Left ventricle myocardium inferior (tissue), 1 donor: ENCODE measurements around the gene RASGEF1B. TPM values are rescaled to one million over a fixed set of nuclear protein-coding genes. Genes with fewer than 3 reads are reported as not detected.

ENCODE experiments used
- DNase-seq: peaks from one replicate; pipeline ENCODE4 v3.0.0-alpha.2; 2020
- H3K27ac ChIP-seq: fragments of 200-600 bp; replicated peaks from 2 replicates; pipeline ENCODE4 v1.8.0; 2021
- H3K27me3 ChIP-seq: fragments of 200-600 bp; 2 replicates; pipeline ENCODE4 v1.8.0; 2021; ENCODE audit warnings: low read depth
- H3K36me3 ChIP-seq: fragments of 200-600 bp; 2 replicates; pipeline ENCODE4 v1.8.0; 2021
- H3K4me1 ChIP-seq: fragments of 200-600 bp; 2 replicates; pipeline ENCODE4 v1.8.0; 2021
- H3K4me3 ChIP-seq: fragments of 200-600 bp; 2 replicates; pipeline ENCODE4 v1.8.0; 2021; ENCODE audit warnings: mild to moderate bottlenecking, moderate library complexity
- H3K9me3 ChIP-seq: fragments of 200-600 bp; replicated peaks from 2 replicates; pipeline ENCODE4 v1.8.0; 2021
- intact Hi-C: fragments of 100-400 bp; cut with micrococcal nuclease; formaldehyde crosslinking; loops from one replicate; pipeline ENCODE4 v1.11.0; 2022
- total RNA-seq: library from RNA; stranded (reverse); fragmentation: NEBNext Ultra II Directional; extraction: Animal tissue kit (Norgen Biotek cat#: 25700); gene quantifications from one replicate; pipeline ENCODE4 v1.2.1, GENCODE V29; 2021
- TF ChIP-seq, protein P1 (sequence below): fragments of 200-600 bp; IDR thresholded peaks from 2 replicates; pipeline ENCODE4 v1.8.0; 2021; ENCODE audit warnings: antibody characterized with exemption, mild to moderate bottlenecking, borderline replicate concordance
- donor health status: DM: no; HTN: yes; CAD: no; lungs with severe emphysema.

Gene RASGEF1B
- total RNA-seq, 1 donor from 2014 or later: 4.3 TPM

DNA sequence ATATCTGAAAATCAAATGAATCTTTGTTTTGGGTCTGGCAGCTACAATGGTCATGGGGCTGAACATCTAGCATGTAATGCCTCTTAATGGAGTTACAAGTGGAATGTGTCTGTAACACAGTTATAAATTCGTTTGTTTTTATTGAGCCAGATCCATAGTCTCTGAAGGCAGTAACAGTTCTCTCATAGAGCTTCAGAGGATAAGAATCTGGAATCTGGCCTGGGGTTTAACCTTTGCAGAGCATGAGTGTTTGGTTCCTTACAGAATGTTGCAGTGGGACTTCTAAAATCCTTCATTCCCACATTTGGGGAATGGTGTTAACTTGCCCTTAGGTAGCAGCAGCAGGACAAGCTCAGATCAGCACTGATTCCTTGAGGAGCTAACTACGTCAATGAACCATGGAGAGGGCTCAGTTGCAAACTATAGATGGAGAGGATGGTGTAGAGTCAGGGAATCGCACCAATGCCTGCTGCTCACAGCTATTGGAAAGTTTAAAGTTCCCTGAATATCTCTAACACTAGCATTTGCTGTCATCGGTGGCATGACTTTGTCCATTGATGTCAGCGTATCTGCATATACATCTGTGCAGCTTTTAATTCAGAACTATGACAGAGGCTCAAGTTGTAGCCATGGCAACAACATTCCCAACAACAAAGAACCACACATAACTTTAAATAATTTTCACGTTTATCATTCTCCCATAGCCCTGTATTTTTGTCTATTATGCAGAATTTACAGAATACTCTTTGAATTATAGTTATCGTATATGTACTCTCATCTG lies 72.2 kb downstream of the RASGEF1B start:
- Histone ChIP-seq H3K27me3 (no peaks in the 10 kb centered on the region), H3K4me1 (peaks cover 36% of the 10 kb centered on the region), H3K9me3 (no peaks in the 10 kb centered on the region), H3K4me3 (no peak overlapping the region), H3K36me3 (no peaks in the 10 kb centered on the region), H3K27ac (no peak overlapping the region)
- no peak for DNase-seq
- intact Hi-C loops: loop anchor here (10.0 kb wide), 2 partner anchors 445 to 865 kb away; no protein-coding TSS in a partner anchor
- TF ChIP-seq, protein P1, sequence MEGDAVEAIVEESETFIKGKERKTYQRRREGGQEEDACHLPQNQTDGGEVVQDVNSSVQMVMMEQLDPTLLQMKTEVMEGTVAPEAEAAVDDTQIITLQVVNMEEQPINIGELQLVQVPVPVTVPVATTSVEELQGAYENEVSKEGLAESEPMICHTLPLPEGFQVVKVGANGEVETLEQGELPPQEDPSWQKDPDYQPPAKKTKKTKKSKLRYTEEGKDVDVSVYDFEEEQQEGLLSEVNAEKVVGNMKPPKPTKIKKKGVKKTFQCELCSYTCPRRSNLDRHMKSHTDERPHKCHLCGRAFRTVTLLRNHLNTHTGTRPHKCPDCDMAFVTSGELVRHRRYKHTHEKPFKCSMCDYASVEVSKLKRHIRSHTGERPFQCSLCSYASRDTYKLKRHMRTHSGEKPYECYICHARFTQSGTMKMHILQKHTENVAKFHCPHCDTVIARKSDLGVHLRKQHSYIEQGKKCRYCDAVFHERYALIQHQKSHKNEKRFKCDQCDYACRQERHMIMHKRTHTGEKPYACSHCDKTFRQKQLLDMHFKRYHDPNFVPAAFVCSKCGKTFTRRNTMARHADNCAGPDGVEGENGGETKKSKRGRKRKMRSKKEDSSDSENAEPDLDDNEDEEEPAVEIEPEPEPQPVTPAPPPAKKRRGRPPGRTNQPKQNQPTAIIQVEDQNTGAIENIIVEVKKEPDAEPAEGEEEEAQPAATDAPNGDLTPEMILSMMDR: no peak

DNA sequence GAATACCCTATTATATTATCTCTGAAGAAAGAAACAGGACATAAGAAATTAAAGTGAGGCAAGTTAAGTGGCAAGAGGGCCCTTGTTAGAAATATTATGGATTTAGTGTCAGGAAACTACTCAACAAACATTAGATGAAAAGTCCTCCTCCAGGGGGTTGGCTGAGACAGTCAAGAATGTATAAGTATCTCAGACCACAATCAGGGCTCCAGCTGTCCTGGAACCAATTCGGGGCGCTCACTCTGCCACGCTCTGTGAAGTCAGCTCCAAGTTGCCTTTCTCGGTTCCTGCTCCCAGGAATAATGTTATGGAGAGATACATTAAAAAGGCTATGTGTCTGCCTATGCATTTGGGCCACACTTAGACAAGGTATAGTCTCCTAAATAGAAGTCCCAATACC lies 73.3 kb downstream of the RASGEF1B start:
- Histone ChIP-seq H3K27me3 (no peaks in the 10 kb centered on the region), H3K4me1 (peaks cover 36% of the 10 kb centered on the region), H3K9me3 (no peaks in the 10 kb centered on the region), H3K36me3 (no peaks in the 10 kb centered on the region), H3K27ac (no peak overlapping the region), H3K4me3 (no peak overlapping the region)
- intact Hi-C loops: no loop called here
- no peak for DNase-seq
- TF ChIP-seq, protein P1: no peak

DNA sequence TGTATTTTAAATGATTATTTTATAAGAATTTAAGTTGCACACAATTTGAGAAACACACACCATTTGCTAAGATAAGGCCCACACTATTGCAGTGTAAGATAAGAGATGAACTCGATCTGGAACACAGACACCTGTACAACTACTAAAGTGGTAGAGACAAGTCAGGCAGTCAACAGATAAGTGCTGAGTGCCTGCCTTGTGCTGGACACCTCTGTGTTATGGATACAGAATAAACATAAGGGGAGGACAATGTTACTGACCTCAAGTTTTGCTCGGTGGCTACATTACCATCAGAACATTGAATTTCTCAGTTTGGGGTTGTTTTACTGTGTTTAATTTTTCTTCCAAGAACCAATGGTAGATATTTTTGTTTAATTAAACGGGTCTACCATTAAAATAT lies 74.1 kb downstream of the RASGEF1B start:
- no peaks in the 10 kb centered on the region for H3K27me3 ChIP-seq
- TF ChIP-seq, protein P1: no peak
- H3K4me3 ChIP-seq: no peak overlapping the region
- intact Hi-C loops: no loop called here
- H3K9me3 ChIP-seq: no peaks in the 10 kb centered on the region
- H3K4me1 ChIP-seq: peaks cover 36% of the 10 kb centered on the region
- no peaks in the 10 kb centered on the region for H3K36me3 ChIP-seq
- DNase-seq: no peak
- no peak overlapping the region for H3K27ac ChIP-seq

DNA sequence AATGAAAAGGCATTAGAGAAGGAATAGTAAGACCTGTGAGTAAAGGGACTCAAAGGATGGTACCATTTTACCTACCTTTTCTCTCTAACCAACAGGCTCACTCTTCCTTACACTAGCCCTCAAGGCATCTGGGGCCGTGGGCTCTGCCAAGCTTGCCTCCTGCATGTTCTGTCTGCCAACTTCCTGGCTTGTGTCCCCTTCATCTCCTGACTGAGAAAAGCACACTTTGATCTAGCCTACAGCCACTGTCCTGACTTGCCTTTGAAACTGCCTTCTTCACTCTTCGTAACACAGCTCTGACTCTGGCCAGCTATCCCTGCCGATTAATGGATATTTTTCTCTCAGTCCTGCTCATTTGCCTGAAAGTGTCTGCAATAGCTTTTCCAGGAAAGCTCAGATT lies 76.5 kb downstream of the RASGEF1B start:
- no peak overlapping the region for H3K4me3 ChIP-seq
- DNase-seq: no peak
- H3K9me3 ChIP-seq: no peaks in the 10 kb centered on the region
- peaks cover 36% of the 10 kb centered on the region for H3K4me1 ChIP-seq
- no peaks in the 10 kb centered on the region for H3K27me3 ChIP-seq
- H3K36me3 ChIP-seq: no peaks in the 10 kb centered on the region
- no peak overlapping the region for H3K27ac ChIP-seq
- TF ChIP-seq, protein P1: no peak
- intact Hi-C loops: no loop called here

DNA sequence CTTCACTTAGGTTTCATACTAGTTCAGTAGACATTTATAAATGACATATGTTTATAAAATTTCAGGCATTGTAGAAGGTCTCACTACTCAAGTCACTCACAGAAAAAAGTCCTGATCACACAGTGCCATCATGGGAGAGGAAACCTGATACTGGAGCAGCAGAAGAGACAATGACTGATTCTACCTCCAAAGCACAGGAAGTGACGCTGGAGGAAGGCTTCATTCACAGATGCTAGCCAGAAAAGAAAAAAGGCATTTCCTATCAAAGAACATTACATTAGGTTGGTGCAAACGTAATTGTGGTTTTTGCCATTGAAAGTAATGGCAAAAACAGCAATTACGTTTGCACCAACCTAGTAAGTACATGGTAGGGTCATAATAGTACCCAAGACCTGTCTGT lies 79.5 kb downstream of the RASGEF1B start:
- H3K4me1 ChIP-seq: peaks cover 9% of the 10 kb centered on the region
- no peak overlapping the region for H3K27ac ChIP-seq
- no peak for DNase-seq
- H3K4me3 ChIP-seq: no peak overlapping the region
- peaks cover 2% of the 10 kb centered on the region for H3K9me3 ChIP-seq
- intact Hi-C loops: no loop called here
- TF ChIP-seq, protein P1: no peak
- H3K27me3 ChIP-seq: no peaks in the 10 kb centered on the region
- no peaks in the 10 kb centered on the region for H3K36me3 ChIP-seq
